Ovary (tissue), 3 donors: Measurements from ENCODE around the gene DAP.

ENCODE experiments used
- CTCF ChIP-seq, 3 donors: fragments of 450-650 bp in 2 of 3; fragments of 200-600 bp in 1 of 3; IDR thresholded peaks; one replicate each; pipeline versions ENCODE4 v1.5.1 to v1.8.0; 2016 to 2022; ENCODE audit warnings: antibody characterized with exemption in 3 of 3, mild to moderate bottlenecking in 1 of 3
- EP300 ChIP-seq: sonication (generic); formaldehyde crosslinking; IDR thresholded peaks from one replicate; pipeline ENCODE4 v1.6.1; 2017; ENCODE audit warnings: antibody characterized with exemption
- POLR2A ChIP-seq: fragments of 450-650 bp; IDR thresholded peaks from one replicate; pipeline ENCODE4 v1.6.1; 2017; ENCODE audit warnings: antibody characterized with exemption, mild to moderate bottlenecking, moderate library complexity
- donor health status: DM: no; HTN: no; CAD: no.

GRCh38 chr5:10715605-10716290 lies 45.3 kb downstream of the DAP start:
- TF ChIP-seq CTCF (IDR thresholded peaks at IDR 0.05) (no peak), POLR2A (no peak), EP300 (no peak)
